ENCODE measurements around the gene DBNL. TPM values are rescaled to one million over a fixed set of nuclear protein-coding genes. Genes with fewer than 3 reads are reported as not detected.

The DBNL gene
- total RNA-seq, 1 donor from 2014 or later: 154 TPM

- Mint-ChIP-seq H3K9me3 (ENCODE audit: unreplicated experiment) (peaks cover 14% of the 10 kb centered on the region), H3K27me3 (ENCODE audit: unreplicated experiment) (peaks cover 7% of the 10 kb centered on the region), H3K4me1 (ENCODE audit: low read depth, unreplicated experiment) (peaks cover 1% of the 10 kb centered on the region), H3K27ac (ENCODE audit: unreplicated experiment) (no peak overlapping the region), H3K36me3 (ENCODE audit: unreplicated experiment) (peaks cover 6% of the 10 kb centered on the region), H3K4me3 (ENCODE audit: unreplicated experiment) (no peak overlapping the region)
- no peak for DNase-seq
- no peak for TF ChIP-seq CTCF (IDR thresholded peaks at IDR 0.05; ENCODE audit: partially characterized antibody, unreplicated experiment)
These were observed 29.3 kb downstream of the DBNL start for GRCh38 chr7:44073664-44074348.

GRCh38 chr7:44074349-44074695 lies 29.8 kb downstream of the DBNL start:
- TF ChIP-seq CTCF (IDR thresholded peaks at IDR 0.05; ENCODE audit: partially characterized antibody, unreplicated experiment): no peak
- Mint-ChIP-seq H3K27ac (ENCODE audit: unreplicated experiment) (no peak overlapping the region), H3K27me3 (ENCODE audit: unreplicated experiment) (peaks cover 7% of the 10 kb centered on the region), H3K36me3 (ENCODE audit: unreplicated experiment) (peaks cover 6% of the 10 kb centered on the region), H3K4me3 (ENCODE audit: unreplicated experiment) (no peak overlapping the region), H3K9me3 (ENCODE audit: unreplicated experiment) (peaks cover 14% of the 10 kb centered on the region), H3K4me1 (ENCODE audit: low read depth, unreplicated experiment) (peaks cover 1% of the 10 kb centered on the region)
- DNase-seq: no peak

GRCh38 chr7:44075296-44076075 lies 31.0 kb downstream of the DBNL start:
- H3K27me3 Mint-ChIP-seq (ENCODE audit: unreplicated experiment): peaks cover 7% of the 10 kb centered on the region
- H3K27ac Mint-ChIP-seq (ENCODE audit: unreplicated experiment): no peak overlapping the region
- H3K4me3 Mint-ChIP-seq (ENCODE audit: unreplicated experiment): peak overlapping the region; percentile 15
- peaks cover 12% of the 10 kb centered on the region for H3K9me3 Mint-ChIP-seq (ENCODE audit: unreplicated experiment)
- peaks cover 6% of the 10 kb centered on the region for H3K36me3 Mint-ChIP-seq (ENCODE audit: unreplicated experiment)
- no peak for TF ChIP-seq CTCF (IDR thresholded peaks at IDR 0.05; ENCODE audit: partially characterized antibody, unreplicated experiment)
- DNase-seq: no peak
- peaks cover 1% of the 10 kb centered on the region for H3K4me1 Mint-ChIP-seq (ENCODE audit: low read depth, unreplicated experiment)

GRCh38 chr7:44076101-44076895 lies 31.8 kb downstream of the DBNL start:
- Mint-ChIP-seq H3K27ac (ENCODE audit: unreplicated experiment) (no peak overlapping the region), H3K9me3 (ENCODE audit: unreplicated experiment) (peaks cover 12% of the 10 kb centered on the region), H3K27me3 (ENCODE audit: unreplicated experiment) (peaks cover 8% of the 10 kb centered on the region), H3K4me3 (ENCODE audit: unreplicated experiment) (no peak overlapping the region), H3K36me3 (ENCODE audit: unreplicated experiment) (peaks cover 6% of the 10 kb centered on the region), H3K4me1 (ENCODE audit: low read depth, unreplicated experiment) (peaks cover 5% of the 10 kb centered on the region)
- DNase-seq: no peak
- no peak for TF ChIP-seq CTCF (IDR thresholded peaks at IDR 0.05; ENCODE audit: partially characterized antibody, unreplicated experiment)

Data from glutamatergic neuron (in vitro differentiated cells).